ENCODE data around the gene ASL. TPM values are rescaled to one million over a fixed set of nuclear protein-coding genes. Genes with fewer than 3 reads are reported as not detected.

ASL gene
- 49.6 and 51.8 TPM in 2 replicates for total RNA-seq

DNA sequence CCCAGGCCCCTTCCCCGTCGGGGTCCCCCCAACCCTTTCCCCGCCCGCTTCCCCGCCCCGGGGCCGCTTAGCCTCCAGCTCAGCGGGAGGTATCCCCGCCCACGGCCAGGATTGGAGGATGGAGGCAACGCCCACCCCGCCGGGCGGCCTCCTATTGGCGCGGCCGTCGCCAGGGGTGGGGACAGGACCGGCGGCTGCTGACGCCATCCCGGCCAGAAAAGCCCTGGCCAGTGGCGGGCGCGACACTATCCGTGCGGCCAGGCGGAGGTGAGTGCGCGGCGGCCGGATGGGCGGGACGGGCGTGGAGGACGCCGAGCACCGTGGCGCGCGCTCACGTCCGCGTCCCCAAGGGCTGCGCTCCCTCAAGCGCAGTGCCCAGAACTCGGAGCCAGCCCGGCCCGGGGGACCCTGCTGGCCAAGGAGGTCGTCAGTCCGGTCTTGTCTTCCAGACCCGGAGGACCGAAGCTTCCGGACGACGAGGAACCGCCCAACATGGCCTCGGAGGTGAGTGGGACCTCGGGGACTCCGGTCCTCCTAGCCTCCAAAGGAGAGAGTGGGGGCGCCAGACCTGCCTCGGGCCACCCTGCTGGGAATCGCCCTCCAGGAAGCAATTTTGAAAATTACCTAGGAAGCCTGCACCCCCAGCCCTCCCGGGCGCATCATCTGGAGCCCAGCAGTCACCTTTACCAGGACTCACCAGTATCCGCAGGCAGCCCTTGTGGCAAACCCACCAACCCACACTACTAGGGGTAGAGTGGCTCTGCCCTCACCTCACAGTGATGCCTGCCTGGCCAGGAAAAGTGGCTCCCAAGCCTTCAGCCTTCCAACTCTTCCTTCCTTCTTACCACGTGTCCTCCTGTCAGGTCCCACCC, at the start of gene ASL:
Gene ASL, plus strand, starts transcription at position 230 of the 872 bp plus-strand sequence. Its CDS starts 263 bp downstream, at position 493.

DNA sequence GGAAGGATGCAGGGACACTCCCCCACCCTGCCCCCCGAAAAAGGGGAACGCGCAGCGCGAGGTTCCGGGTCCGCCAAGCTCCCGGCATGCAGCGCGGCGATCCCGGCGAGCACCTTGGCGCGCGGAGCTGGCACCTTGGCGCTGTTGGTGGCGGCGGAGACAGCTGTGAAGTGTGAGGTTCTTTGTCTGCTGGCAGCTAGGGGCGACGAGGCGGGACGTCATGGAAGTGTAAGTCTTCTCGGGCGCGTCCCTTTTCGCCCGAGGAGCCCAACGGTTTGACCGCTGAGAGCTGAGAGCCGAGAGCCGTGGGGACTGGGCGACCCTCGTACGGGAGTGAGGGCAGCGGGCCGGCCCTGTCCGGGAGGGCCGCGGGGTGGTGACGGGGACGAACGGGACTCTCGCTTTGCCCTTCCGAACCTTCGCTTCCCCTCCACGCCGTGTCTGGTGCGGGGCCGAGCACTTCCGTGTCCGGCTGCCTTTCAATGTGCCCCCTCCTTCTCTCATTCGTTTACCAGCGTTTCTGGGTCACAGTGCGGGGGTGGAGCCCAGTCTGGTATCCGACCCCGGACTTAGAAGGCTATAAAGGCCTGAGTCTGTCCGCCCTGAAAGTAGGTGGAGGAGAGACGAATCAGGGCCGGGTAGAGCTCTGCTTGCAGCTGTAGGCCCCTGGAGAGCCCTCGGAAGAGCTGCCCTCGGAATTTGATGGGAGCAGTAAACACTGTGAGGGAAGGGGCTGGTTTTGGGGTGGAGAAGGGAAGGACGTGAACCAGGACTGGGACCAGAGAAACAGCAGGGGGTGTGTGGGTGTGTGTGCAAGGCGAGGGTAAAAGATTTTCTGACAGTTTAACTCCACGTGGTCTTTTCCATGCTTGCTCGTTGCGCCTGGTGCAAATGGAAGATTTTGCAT, 39.4 kb downstream of the ASL start, which contains the start of gene CRCP:
Gene CRCP, plus strand, starts transcription at position 105 of the 907 bp plus-strand sequence. Its CDS starts 116 bp downstream, at position 221.

Other genes with a start within 250 kb of the ASL start
- gene VKORC1L1, start 202.7 kb upstream of the ASL start, total RNA-seq: 12.5 and 13.1 TPM in 2 replicates
- 10.8 and 14.0 TPM in 2 replicates for gene GUSB, start 93.6 kb upstream of the ASL start, total RNA-seq
- 19.2 and 36.4 TPM in 2 replicates for gene CRCP, start 39.0 kb downstream of the ASL start, total RNA-seq
- gene TPST1, start 129.5 kb downstream of the ASL start, total RNA-seq: 35.7 and 39.0 TPM in 2 replicates